GOT3 (cell line): ENCODE measurements around the gene SLC25A18.
"Not testable (repeated sequence)": the region's sequence is repeated elsewhere in the genome, so short reads cannot be mapped to it uniquely, and the experiment has no call there.

Experiments used
- DNase-seq: peaks from one replicate; lab custom pipeline; 2025; ENCODE audit warnings: mixed read lengths; lab: John Stamatoyannopoulos, UW

SLC25A18 gene

GRCh38 chr22:17562906-17563870, at the start of gene SLC25A18:
Gene SLC25A18 (plus strand): TSS chr22:17563498. CDS start chr22:17579945, 16,447 bp downstream.
- DNase-seq: no peak

DNA sequence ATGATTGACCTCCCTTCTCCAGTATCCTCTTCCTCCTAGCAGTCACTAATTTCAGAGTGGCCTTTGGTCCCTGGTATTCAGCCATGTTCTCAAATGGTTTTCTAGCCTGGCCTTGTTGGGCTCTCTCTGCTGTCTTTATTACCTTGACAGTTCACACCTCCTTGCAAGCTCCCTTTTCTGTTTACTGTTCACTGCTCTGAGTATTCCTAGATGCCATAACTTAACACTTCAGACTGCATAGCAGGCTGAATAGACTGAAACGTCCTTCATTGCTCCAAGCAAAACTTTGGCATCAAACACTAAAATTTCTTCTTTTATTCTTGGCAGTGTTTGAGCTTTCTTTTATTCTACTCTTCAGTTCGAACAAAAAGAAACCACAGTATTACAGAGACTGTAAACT, 49.7 kb upstream of the SLC25A18 start:
- DNase-seq: no peak

DNA sequence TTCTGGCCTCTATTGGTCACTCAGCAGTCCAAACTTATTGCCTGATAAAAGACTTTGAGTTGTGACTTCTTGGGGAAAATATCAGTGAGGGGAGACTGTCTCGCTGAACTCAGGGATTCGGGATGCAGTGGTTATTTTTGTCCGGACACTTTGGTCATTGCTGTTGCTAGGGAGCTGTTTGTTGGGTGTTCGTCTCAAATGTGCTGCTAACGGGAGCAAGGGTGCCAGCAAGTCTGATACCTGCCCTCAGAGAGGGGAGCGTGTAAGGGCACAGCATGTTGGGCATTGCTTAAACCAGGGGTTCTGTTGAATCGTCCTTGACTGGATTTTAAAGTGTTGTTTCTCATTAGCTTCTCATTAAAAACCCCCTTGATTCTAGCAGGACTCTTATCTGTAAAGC, 49.2 kb upstream of the SLC25A18 start:
- no peak for DNase-seq

- no peak for DNase-seq
These were observed 44.9 kb upstream of the SLC25A18 start for GRCh38 chr22:17518406-17518805.

DNA sequence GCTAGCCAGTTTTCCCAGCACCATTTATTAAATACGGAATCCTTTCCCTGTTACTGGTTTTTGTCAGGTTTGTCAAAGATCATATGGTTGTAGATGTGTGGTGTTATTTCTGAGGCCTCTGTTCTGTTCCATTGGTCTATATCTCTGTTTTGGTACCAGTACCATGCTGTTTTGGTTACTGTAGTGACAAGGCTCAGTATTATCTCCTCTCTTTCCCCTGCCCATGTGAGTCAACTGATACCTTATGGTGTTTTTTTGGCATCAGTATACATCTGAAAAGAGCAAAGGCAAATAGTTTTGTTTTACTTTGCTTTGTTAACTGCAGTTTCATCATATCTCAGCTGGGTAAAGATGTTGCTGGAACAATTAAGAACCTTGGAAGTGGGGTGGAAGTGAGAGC, 41.3 kb upstream of the SLC25A18 start:
- not testable (repeated sequence) for DNase-seq

GRCh38 chr22:17523925-17524324, 39.4 kb upstream of the SLC25A18 start:
- DNase-seq: no peak

DNA sequence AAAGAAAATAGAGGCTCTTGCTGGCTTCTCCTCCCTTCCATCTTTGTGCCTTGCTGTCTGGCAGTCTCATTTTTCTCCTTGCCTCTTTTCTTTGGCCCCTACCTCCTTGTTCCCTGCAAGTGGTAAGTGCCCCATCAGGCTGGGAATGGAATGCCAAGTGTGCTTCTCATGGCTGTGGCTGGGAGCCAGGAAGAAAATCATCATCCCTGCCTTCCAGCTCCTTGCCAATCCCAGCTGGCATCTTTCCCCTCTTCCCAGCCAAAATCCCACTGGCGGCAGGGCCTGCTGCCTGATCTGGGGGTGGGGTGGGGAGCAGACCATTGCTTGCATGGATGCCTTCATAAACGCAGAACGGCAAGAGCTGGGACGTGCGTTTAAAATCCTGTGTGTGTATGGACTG, 27.0 kb upstream of the SLC25A18 start:
- DNase-seq: no peak

DNA sequence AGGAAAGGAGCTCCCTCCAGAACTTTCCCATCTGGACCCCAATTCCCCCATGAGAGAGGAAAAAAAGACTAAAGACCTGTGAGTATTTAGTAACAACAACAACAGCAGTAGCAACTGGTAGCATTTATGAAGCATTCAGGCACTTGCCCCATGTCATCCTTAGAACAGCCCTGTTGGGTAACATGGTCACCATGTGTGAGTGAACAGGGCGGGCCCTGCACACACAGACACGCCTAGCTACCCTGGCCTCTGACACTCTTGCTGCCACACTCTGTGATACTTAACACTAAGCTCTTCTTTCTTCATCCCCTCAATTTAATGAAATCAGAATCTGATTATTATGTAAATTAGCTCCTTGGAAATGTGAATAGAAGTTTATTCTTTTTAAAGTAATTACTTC, 26.1 kb upstream of the SLC25A18 start:
- DNase-seq: no peak

DNA sequence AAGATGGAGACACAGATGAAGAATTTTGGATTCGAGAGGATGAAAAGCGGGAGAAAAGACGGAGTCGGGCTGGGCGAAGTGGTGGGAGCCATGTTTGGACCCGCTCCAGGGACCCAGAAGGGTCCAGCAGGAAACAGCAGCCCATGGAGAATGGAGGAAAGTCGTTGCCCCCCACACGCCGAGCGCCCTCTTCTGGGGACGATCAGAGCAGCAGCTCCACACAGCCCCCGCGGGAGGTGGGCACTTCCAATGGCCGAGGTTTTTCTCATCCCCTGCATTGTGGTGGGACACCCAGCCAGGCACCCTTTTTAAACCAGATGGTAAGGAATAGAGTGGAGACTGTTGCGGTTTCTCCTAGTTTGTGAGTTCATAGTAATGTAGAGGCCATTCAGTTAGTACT, 22.8 kb upstream of the SLC25A18 start:
- DNase-seq: no peak

- no peak for DNase-seq
These were observed 21.8 kb upstream of the SLC25A18 start for GRCh38 chr22:17541476-17541875.

DNA sequence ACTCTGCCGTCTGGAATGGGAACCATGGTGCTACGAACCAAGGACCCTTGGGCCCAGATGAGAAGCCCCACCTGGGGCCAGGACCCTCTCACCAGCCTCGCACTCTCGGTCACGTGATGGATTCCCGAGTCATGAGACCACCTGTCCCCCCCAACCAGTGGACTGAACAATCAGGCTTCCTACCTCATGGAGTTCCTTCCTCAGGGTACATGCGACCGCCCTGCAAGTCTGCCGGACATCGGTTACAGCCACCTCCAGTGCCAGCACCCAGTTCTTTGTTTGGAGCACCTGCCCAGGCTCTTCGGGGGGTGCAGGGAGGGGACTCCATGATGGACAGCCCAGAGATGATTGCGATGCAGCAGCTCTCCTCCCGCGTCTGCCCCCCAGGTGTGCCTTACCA, 20.8 kb upstream of the SLC25A18 start:
- no peak for DNase-seq

DNA sequence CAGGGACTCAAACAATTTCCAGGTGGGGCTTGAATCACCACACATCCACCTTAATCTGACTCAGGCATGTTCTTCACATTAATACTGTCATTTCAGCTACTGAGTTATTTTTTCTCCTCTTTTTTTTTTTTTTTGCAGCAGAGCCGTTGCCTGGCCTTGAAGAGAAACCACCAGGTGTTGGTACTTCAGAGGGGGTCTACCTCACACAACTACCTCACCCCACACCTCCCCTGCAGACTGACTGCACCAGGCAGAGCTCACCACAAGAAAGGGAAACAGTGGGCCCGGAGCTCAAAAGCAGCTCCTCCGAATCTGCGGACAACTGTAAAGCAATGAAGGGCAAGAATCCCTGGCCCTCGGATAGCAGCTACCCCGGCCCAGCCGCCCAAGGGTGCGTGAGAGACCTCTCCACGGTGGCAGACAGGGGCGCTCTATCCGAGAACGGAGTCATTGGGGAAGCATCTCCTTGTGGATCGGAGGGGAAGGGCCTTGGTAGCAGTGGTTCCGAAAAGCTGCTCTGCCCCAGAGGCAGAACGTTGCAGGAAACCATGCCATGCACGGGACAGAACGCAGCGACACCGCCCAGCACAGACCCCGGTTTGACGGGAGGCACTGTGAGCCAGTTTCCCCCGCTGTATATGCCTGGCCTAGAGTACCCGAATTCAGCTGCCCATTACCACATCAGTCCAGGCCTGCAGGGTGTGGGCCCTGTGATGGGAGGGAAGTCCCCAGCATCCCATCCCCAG, 15.1 kb upstream of the SLC25A18 start:
- no peak for DNase-seq

DNA sequence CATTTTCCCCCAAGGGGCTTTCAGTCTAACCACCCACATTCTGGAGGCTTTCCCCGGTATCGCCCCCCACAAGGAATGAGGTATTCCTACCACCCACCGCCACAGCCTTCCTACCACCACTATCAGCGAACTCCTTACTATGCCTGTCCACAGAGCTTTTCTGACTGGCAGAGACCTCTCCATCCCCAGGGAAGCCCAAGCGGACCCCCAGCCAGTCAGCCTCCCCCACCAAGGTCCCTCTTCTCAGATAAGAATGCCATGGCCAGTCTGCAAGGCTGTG, 14.6 kb upstream of the SLC25A18 start:
- no peak for DNase-seq

GRCh38 chr22:17549183-17549582, 14.1 kb upstream of the SLC25A18 start:
- no peak for DNase-seq

GRCh38 chr22:17549655-17550054, 13.6 kb upstream of the SLC25A18 start:
- DNase-seq: no peak

GRCh38 chr22:17552737-17553136, 10.6 kb upstream of the SLC25A18 start:
- no peak for DNase-seq

DNA sequence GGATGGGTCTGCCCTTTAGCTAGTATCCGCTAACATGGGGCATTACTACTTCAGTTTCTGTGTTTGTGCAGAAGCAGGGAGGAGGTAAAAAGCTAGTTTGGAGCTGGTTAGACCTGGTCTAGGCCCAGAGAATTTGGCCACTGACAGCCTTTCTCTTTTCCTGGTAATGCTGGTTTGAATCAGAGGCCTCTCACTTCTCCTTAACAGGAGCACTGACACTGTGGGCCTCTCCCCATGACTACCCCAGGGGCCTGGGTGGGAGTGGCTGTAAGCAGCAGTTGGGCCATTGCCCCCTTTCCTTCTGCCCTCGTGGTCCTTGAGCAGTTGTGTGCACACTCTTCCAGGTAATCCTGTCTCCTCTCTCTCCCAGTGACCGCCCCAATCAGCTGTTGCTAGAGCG, 8.5 kb upstream of the SLC25A18 start:
- no peak for DNase-seq

DNA sequence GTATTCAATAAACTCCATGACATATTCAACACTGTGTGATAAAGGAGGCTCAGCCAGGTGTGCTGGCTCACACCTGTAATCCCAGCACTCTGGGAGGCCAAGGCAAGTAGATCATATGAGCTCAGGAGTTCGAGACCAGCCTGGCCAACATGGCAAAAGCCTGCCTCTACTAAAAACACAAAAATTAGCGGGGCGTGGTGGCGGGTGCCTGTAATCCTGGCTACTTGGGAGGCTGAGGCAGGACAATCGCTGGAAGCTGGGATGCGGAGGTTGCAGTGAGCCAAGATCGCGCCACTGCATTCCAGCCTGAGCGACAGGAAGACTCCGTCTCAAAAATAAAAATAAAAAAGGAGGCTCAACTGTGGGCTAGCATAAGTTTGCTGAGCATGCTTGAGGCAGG, 4.1 kb upstream of the SLC25A18 start:
- DNase-seq: no peak

GRCh38 chr22:17563936-17564391, 666 bp downstream of the SLC25A18 start:
- no peak for DNase-seq

DNA sequence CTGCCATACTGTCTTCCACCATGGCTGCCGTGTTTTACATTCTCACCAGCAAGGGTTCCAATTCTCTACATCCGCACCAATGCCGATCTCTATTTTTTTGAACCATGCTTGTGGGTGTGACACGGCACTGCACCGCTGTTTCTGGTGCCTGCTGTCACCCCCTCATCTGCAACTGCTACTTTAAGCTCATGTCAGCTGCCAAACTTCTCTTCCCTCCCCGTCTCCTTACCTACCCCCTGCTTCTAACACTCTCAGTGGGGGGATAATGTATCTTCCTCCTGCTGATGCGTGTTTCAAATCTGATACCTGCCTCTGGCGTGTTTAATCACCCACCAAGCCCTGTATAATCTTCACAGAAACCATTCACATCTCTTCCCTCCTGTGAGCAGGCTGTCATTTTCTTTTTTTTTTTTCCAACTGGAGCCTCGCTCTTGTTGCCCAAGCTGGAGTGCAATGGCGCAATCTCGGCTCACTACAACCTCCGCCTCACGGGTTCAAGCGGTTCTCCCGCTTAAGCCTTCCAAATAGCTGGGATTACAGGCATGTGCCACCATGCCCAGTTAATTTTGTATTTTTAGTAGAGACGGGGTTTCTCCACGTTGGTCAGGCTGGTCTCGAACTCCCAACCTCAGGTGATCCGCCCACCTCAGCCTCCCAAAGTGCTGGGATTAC, 2.9 kb downstream of the SLC25A18 start:
- not testable (repeated sequence) for DNase-seq

- no peak for DNase-seq
These were observed 3.5 kb downstream of the SLC25A18 start for GRCh38 chr22:17566776-17567175.

DNA sequence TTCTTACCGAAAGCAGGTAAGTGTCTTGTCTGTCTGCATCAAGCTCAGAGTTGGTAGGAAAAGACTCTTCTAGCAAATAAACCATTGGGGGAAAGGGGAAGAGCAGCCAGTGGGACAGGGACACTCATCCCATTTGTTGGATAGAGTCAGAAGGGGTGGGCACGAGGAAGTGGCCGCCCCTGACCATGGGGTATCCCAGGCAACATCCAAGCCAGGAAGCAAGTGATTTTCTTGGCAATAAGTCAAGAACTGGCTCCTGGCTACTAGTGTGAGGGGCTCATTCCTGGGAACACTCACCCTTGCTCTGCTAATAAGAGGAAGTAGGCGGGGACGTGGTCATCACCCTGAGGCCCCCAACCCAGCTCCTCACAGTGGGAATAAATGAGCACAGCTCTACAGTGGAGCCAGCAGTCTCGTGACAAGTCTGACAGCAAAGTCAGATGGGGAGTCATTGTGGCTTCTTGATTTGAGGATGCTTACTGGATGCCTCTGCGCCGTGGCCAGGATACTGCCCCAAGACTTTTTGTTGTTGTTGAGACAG, 6.7 kb downstream of the SLC25A18 start:
- no peak for DNase-seq
